Stimulated activated CD4-positive, alpha-beta T cell treated with anti-CD3 and anti-CD28 coated beads, Interleukin-4, amount 100 ng/mL, for 4 hours (primary cell): Measurements from ENCODE around the gene ALLC.

Source experiments
- DNase-seq, 2 experiments: peaks; one replicate each; pipeline ENCODE4 v3.0.0-alpha.2; 2020

ALLC gene

GRCh38 chr2:3727397-3728045 is 69.5 kb downstream of the ALLC start:
- DNase-seq, result no peak

- DNase-seq, result no peak
These were observed 70.4 kb downstream of the ALLC start for GRCh38 chr2:3728104-3729054.

GRCh38 chr2:3729055-3729448 is 71.1 kb downstream of the ALLC start:
- DNase-seq, result no peak

- no peak for DNase-seq
These were observed 71.8 kb downstream of the ALLC start for GRCh38 chr2:3729786-3730185.

GRCh38 chr2:3730646-3731045 is 72.6 kb downstream of the ALLC start:
- DNase-seq, result no peak

GRCh38 chr2:3731829-3732228 is 73.8 kb downstream of the ALLC start:
- DNase-seq, result no peak

GRCh38 chr2:3736112-3736511 is 78.1 kb downstream of the ALLC start:
- no peak for DNase-seq

- no peak for DNase-seq
These were observed 79.1 kb downstream of the ALLC start for GRCh38 chr2:3737128-3737527.

- DNase-seq, result no peak
These were observed 80.5 kb downstream of the ALLC start for GRCh38 chr2:3738454-3738853.

GRCh38 chr2:3739313-3739712 is 81.3 kb downstream of the ALLC start:
- no peak for DNase-seq

- no peak for DNase-seq
These were observed 83.4 kb downstream of the ALLC start for GRCh38 chr2:3741396-3741795.

GRCh38 chr2:3741867-3742602 is 84.0 kb downstream of the ALLC start:
- DNase-seq, result no peak

- no peak for DNase-seq
These were observed 84.9 kb downstream of the ALLC start for GRCh38 chr2:3742743-3743508.

GRCh38 chr2:3743951-3744555 is 86.1 kb downstream of the ALLC start:
- DNase-seq, result no peak

GRCh38 chr2:3745920-3746319 is 87.9 kb downstream of the ALLC start:
- DNase-seq, result no peak

- DNase-seq, result no peak
These were observed 89.1 kb downstream of the ALLC start for GRCh38 chr2:3747032-3747654.

GRCh38 chr2:3747826-3748225 is 89.8 kb downstream of the ALLC start:
- no peak for DNase-seq

- no peak for DNase-seq
These were observed 91.2 kb downstream of the ALLC start for GRCh38 chr2:3749201-3749600.

- no peak for DNase-seq
These were observed 93.3 kb downstream of the ALLC start for GRCh38 chr2:3751251-3751650.

- DNase-seq, result no peak
These were observed 93.8 kb downstream of the ALLC start for GRCh38 chr2:3751806-3752205.
